GM18867 (cell line): Measurements from ENCODE around the gene IFNA7.
"Not testable (repeated sequence)": the region's sequence is repeated elsewhere in the genome, so short reads cannot be mapped to it uniquely, and the experiment has no call there.

Experiments
- ATAC-seq: cut with Tn5 transposase; IDR thresholded peaks from one replicate; pipeline ENCODE4 v1.9.1; 2021; ENCODE audit warnings: mild to moderate bottlenecking, moderate library complexity; ENCODE audit not compliant: unreplicated experiment

IFNA7 gene

GRCh38 chr9:21202105-21202504 lies at the start of gene IFNA7:
Gene IFNA7, minus strand, starts transcription at chr9:21202205. Its CDS starts 40 bp downstream, at chr9:21202165.
- not testable (repeated sequence) for ATAC-seq

DNA sequence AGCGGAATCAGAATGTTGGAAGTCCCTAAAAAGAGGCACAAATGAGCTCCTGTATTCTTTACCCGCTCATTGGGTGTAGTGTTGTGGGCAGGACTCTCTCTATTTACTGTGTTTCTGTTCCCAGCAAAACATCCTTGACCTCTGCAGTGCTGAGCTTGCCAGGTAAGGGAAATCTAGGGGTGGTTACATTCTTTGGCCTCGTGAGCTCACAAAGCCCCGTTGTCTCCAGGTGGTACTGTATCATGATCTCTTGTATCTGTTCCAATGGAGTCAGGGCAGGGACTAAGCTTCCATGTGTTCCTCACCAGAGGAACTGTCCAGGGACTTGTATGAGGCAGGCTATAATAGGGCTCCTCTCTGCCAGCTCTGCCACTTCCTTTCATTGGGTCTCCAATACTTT lies 49.6 kb upstream of the IFNA7 start:
- ATAC-seq, result no peak

DNA sequence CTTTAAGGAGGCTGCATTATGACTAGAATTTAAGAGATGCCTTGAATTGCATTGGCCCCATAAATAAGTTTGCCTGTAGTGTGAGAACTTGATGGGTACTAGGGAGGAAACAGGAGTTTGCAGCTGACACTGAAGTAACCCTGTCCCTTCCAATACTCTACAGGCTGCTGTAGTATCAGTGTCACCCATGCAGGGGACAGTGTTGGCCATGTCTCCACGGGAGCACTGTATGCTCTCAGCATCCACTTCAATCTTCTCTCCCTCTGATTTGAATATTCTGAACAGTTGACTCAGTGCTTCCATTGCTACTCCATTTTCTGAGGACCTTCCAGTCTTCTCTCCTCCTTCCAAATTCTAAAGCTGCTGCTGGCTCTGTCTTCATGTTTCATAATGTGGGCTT lies 49.2 kb upstream of the IFNA7 start:
- no peak for ATAC-seq

- peak; percentile 63 for ATAC-seq
Measured at GRCh38 chr9:21244836-21245235, 42.8 kb upstream of the IFNA7 start.

DNA sequence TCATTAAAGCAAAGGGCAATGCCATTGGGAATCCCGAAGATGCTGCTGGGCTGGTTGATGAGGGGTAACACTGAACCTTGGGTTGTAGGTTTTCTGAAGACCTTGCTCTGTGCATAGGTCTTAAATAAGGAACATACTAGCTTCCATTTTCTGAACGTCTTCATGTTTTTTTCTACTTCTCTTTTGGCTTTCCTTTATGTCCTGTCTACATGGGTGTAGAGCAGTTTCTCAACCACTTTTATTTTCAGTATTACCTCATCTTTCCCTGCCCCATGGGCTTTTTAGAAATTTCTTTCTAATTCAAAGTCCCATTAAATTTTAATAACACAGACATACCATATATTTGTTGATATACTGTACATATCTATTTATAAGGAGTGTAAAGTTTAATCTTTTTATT lies 37.9 kb upstream of the IFNA7 start, which contains the start of gene IFNA14:
Gene IFNA14, minus strand, starts transcription at position 95 of the 400 bp plus-strand sequence. Its CDS starts 70 bp downstream, at position 25.
- peak; percentile 41 for ATAC-seq

- ATAC-seq, result not testable (repeated sequence)
Measured at GRCh38 chr9:21236360-21236714, 34.3 kb upstream of the IFNA7 start.

- peak; percentile 82 for ATAC-seq
Measured at GRCh38 chr9:21235468-21236359, 33.7 kb upstream of the IFNA7 start.

GRCh38 chr9:21234153-21234687 lies 32.2 kb upstream of the IFNA7 start:
- no peak for ATAC-seq

- ATAC-seq, result no peak
Measured at GRCh38 chr9:21233258-21233657, 31.3 kb upstream of the IFNA7 start.

- ATAC-seq, result no peak
Measured at GRCh38 chr9:21228122-21228521, 26.1 kb upstream of the IFNA7 start, which contains the start of gene IFNA17. Gene IFNA17, minus strand, starts transcription at chr9:21228222. Its CDS starts 49 bp downstream, at chr9:21228173.

GRCh38 chr9:21217211-21217610 lies 15.2 kb upstream of the IFNA7 start, which contains the start of gene IFNA16:
Gene IFNA16, minus strand, starts transcription at chr9:21217311. Its CDS starts 6 bp downstream, at chr9:21217305.
- ATAC-seq, result not testable (repeated sequence)

GRCh38 chr9:21213411-21214326 lies 11.7 kb upstream of the IFNA7 start:
- ATAC-seq, result peak; percentile 84

- not testable (repeated sequence) for ATAC-seq
Measured at GRCh38 chr9:21212160-21212559, 10.2 kb upstream of the IFNA7 start.

- not testable (repeated sequence) for ATAC-seq
Measured at GRCh38 chr9:21210782-21211181, 8.8 kb upstream of the IFNA7 start.

DNA sequence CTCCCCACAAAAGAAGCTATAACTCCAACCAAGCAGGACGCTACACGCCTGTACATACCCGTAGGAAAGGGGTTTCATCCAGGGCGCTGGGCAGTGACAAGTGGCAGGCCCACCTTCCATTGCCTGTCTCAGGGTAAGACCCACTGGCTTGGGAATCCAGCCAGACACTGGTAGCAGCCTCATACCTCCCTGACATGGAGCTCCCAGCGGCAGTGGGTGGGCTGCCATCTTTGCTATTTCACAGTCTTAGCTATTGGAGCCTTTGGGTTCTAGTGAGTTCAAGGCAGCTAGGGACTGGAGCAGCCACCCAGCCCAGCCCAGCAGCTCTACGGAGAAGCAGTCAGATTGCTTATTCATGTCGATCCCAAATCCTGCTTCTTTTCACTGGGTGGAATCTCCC lies 8.3 kb upstream of the IFNA7 start:
- ATAC-seq, result no peak

DNA sequence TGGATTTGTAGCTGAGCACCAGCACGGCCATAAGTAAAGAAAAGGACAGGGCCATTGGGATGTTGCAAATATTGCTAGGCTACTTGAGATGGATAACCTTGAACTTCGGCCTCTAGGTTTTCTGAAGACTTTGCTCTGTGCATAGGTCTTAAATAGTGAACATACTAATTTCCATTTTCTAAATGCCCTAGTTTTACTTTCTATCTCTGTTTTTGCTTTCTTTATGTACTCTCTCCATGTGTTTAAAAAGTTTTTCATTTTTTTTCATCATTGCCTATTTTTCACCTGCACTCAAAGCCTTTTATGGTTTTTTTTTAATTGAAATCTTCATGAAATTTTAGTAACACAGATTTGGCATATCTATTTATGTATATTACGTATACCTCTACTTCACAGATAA lies 5.0 kb upstream of the IFNA7 start, which contains the start of gene IFNA10:
Gene IFNA10, minus strand, starts transcription at position 101 of the 400 bp plus-strand sequence. Its CDS starts 46 bp downstream, at position 55.
- not testable (repeated sequence) for ATAC-seq

- ATAC-seq, result no peak
Measured at GRCh38 chr9:21205204-21205603, 3.2 kb upstream of the IFNA7 start.

DNA sequence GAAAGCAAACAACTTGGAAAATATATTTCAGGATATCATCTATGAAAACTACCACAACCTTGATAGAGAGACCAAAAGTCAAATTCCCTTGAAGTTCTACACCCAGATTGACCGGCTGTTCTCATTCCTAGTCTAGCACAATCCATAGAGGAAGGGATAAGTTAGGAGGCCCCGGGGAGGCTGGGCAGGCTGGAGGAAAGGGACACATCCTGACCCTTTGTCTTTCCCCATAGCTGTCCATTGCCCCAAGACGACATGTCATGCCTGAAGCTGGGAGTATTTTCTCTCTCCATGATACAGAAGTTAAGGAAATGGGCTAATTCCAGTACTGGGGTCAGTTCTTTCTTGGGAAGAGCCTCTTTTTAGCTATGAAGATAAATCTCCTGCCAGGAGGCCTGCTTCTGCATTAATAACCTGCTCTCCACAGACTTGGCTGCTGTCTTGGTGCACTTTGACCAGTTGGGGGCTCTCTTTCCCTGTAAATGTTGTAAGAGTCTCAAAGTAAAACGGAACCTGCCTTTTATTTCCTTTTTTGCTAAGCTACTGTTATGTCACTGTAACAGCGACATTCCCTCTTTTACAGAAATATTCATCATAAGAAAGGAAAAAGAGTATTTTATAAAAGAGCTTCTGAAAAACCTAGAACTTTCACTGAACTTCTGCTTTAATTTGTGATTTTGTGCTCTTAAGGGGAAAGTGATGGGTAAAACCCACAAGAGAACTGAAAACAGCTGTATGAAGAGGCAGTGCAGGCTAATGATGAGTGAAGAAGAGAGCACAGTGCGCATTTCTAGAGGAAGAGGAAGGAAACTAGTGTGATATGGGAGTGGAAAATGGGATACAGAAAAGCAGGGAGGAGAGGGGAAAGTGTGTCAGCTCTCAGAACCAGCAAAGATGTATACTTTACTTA lies 6.9 kb downstream of the IFNA7 start:
- ATAC-seq, result peak; percentile 89

DNA sequence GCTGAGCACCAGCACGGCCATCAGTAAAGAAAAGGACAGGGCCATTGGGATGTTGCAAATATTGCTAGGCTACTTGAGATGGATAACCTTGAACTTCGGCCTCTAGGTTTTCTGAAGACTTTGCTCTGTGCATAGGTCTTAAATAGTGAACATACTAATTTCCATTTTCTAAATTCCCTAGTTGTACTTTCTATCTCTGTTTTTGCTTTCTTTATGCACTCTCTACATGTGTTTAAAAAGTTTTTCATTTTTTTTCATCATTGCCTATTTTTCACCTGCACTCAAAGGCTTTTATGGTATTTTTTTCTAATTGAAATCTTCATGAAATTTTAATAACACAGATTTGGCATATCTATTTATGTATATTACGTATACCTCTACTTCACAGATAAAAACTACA lies 14.5 kb downstream of the IFNA7 start, which contains the start of gene IFNA4:
Gene IFNA4, minus strand, starts transcription at position 101 of the 400 bp plus-strand sequence. Its CDS starts 56 bp downstream, at position 45.
- not testable (repeated sequence) for ATAC-seq
